Aorta (tissue), 5 donors: ENCODE measurements around the gene CAPN13. TPM values are rescaled to one million over a fixed set of nuclear protein-coding genes. Genes with fewer than 3 reads are reported as not detected.

Experiments
- ATAC-seq: fragments of 200-7000 bp; cut with Tn5 transposase; one replicate; pipeline ENCODE4 v1.9.1; 2022; ENCODE audit warnings: moderate library complexity; ENCODE audit not compliant: low FRiP score
- DNase-seq, 2 donors: peaks; one replicate each; pipeline ENCODE4 v3.0.0-alpha.2; 2020
- H3K27ac ChIP-seq, 2 donors: one replicate each; pipeline ENCODE4 v1.5.1; 2013; ENCODE audit warnings: low read length in 2 of 2, mild to moderate bottlenecking in 2 of 2, moderate library complexity in 2 of 2, control low read depth in 1 of 2, inconsistent platforms in 1 of 2, low read depth in 1 of 2
- H3K27me3 ChIP-seq, 2 donors: one replicate each; pipeline ENCODE4 v1.6.1; 2013; ENCODE audit warnings: control low read depth in 1 of 2, low read length in 1 of 2, mild to moderate bottlenecking in 1 of 2, moderate library complexity in 1 of 2; ENCODE audit not compliant: insufficient read depth in 2 of 2, control insufficient read depth in 1 of 2
- H3K36me3 ChIP-seq, 2 donors: one replicate each; pipeline ENCODE4 v1.6.1; 2013; ENCODE audit warnings: control low read depth in 1 of 2, low read length in 1 of 2, mild to moderate bottlenecking in 1 of 2; ENCODE audit not compliant: insufficient read depth in 2 of 2, control insufficient read depth in 1 of 2
- H3K4me1 ChIP-seq, 2 donors: one replicate each; pipeline ENCODE4 v1.6.1; 2013; ENCODE audit warnings: low read length in 2 of 2, control low read depth in 1 of 2, mild to moderate bottlenecking in 1 of 2, moderate library complexity in 1 of 2; ENCODE audit not compliant: insufficient read depth in 2 of 2, control insufficient read depth in 1 of 2
- H3K4me3 ChIP-seq, 2 donors: one replicate each; pipeline ENCODE4 v1.5.1; 2013; ENCODE audit warnings: low read length in 2 of 2, control low read depth in 1 of 2, mild to moderate bottlenecking in 1 of 2
- H3K9me3 ChIP-seq: one replicate; pipeline ENCODE4 v1.6.1; 2013; ENCODE audit warnings: mild to moderate bottlenecking, low read length; ENCODE audit not compliant: control insufficient read depth
- WGBS, 2 donors: extraction: QIAGEN DNeasy Blood & Tissue Kit; methylation state at CpG; one replicate each; pipeline ENCODE4 v1.1.7; 2013; 5-methylcytosine and 5-hydroxymethylcytosine counted together
- intact Hi-C, 2 donors: fragments of 100-400 bp; cut with DNase I; formaldehyde crosslinking; loops; one replicate each; pipeline versions ENCODE4 v1.14.2 to v1.15.0; 2022
- polyA plus RNA-seq, 2 donors: library from polyadenylated mRNA; stranded (reverse); fragments of 200-250 nt; gene quantifications; one replicate each; pipeline ENCODE4 v1.2.3, GENCODE V29; 2013
- total RNA-seq, 2 donors: library from RNA; stranded (reverse); fragmentation: NEBNext Ultra II Directional; extraction: Animal tissue kit (Norgen Biotek cat#: 25700); gene quantifications; one replicate each; pipeline ENCODE4 v1.2.1, GENCODE V29; 2021
- donor health status: healthy with polysubstance abuse.
- donor health status: Bipolar disorder and iron deficiency.
- donor health status: DM: no; HTN: no; CAD: no.
- donor health status: DM: no; HTN: no; CAD: no.
- donor health status: DM: yes; HTN: yes; CAD: no.

CAPN13 gene
- total and polyA plus RNA-seq, 4 donors = 3.3 TPM; not detected in 3

DNA sequence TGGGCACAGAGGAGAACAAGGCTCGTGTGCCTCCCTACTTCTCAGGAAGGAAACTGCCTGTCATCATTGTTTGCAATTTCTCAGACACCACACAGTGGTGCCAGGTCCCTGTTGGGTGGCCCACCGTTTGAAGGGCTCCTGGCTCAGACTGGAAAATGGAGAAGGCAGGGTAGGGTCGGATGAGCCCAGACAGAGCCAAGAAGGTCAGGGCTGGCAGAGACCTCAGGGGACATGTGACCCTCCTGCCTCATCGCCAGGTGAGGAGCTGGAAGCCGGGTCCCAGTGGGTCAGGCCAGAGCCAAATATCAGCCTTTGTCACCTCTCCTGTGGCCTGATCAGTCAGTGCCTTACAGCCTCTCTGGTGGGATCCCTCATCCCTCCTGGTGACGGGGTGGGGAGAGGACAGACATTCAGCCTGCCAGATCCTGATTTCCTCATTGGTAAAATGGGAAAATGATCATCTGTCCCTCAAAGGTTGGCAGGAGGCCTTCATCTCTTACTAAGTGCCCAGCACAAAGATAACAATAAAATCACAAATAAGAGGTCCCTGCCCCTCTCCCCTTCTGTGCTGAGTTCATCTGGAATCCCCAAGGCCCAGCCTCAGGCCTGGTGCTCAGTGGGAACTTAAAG lies 117.6 kb downstream of the CAPN13 start:
- H3K4me1 ChIP-seq = peaks cover 0 to 8% of the 10 kb centered on the region in 2 donors
- H3K27me3 ChIP-seq = no peaks in the 10 kb centered on the region
- H3K4me3 ChIP-seq = no peak overlapping the region
- 45 to 46% methylated on average over 6 of the region's 6 CpGs for WGBS, 2 donors
- no peaks in the 10 kb centered on the region for H3K36me3 ChIP-seq
- peak overlapping the region; percentile 80 to 97 for H3K27ac ChIP-seq
- intact Hi-C loops = loop anchor here (5.0 to 10.0 kb wide), 3 partner anchors 325 to 472 kb away; partner anchors contain the start of gene LBH (in 1 of the 2)
- H3K9me3 ChIP-seq = no peaks in the 10 kb centered on the region
- no peak for DNase-seq
- ATAC-seq = peak; percentile 10

DNA sequence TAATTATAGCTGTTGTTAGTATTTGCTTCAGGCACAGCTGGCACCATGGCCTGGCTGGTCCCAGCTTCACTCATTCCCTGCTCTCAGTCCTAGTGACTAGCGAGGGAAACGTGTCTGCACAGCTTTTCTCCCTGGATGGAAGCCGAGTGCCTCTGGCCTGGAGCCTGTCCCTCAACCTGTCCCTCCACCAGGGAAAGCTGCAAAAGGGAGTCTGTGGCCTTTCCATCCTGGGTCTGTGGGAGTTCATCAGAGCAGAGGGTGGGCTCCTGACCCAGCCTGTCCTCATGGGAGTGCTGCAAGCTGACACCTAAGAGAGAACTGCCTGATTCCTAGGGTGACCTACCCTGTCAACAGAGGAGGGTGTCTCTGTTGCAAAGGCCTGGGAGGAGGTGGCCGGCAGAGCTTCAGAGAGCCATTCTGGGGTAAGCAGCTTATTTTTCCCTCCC lies 118.3 kb downstream of the CAPN13 start:
- 11 to 16% methylated on average over 4 of the region's 4 CpGs for WGBS, 2 donors
- H3K4me3 ChIP-seq = no peak overlapping the region
- H3K4me1 ChIP-seq = peaks cover 0 to 4% of the 10 kb centered on the region in 2 donors
- H3K36me3 ChIP-seq = no peaks in the 10 kb centered on the region
- H3K27ac ChIP-seq = peak overlapping the region; percentile 80 to 97
- ATAC-seq (peak; percentile 56), DNase-seq (peak in 1 of 2 donors; percentile 82)
- intact Hi-C loops = no loop called here
- H3K9me3 ChIP-seq = no peaks in the 10 kb centered on the region
- no peaks in the 10 kb centered on the region for H3K27me3 ChIP-seq

DNA sequence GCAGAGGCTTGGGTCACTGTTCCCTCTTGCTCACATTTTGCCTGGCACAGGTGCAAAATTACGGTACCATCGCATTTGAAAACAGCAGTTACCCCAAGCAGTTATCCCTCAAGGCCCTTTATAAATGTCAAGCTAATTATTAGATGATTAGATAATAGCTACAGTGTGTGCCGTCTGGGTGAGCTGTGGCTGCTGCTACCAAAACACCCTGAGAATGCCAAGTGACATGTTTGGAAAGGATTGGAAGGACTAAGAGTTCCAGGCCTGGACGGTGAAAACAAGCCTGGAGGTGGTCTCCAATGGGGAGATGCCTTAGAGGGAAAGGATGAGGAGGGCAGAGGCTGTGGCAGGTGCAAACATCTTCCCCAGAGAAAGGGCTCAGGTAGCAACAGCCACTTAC lies 120.6 kb downstream of the CAPN13 start:
- no peaks in the 10 kb centered on the region for H3K36me3 ChIP-seq
- no peaks in the 10 kb centered on the region for H3K27me3 ChIP-seq
- ATAC-seq = no peak
- no peak for DNase-seq
- WGBS, 2 donors = 14 to 34% methylated on average over 4 of the region's 4 CpGs
- no peak overlapping the region for H3K4me3 ChIP-seq
- H3K4me1 ChIP-seq = peaks cover 0 to 4% of the 10 kb centered on the region in 2 donors
- intact Hi-C loops = no loop called here
- H3K27ac ChIP-seq = no peak overlapping the region
- no peaks in the 10 kb centered on the region for H3K9me3 ChIP-seq

DNA sequence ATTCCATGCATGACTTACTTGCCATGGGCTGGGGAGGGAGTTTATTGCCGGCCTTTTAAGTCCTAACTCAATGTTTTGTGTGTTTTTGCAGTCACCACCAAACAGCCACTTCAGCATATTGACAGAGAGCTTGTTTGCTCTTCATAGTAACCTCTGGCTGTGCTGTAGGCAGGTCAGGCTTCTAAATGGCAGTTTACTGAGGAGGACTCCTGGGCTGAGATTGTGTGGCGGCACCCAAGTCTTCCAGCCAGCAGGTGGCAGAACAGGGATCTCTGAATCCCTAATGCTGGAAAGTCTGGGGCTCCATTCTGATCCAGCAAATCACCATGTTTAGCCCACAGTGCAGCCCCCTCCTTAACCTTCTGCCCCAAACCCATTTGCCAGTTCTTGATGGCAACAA lies 121.2 kb downstream of the CAPN13 start:
- Histone ChIP-seq H3K9me3 (no peaks in the 10 kb centered on the region), H3K36me3 (no peaks in the 10 kb centered on the region), H3K4me1 (peaks cover 0 to 4% of the 10 kb centered on the region in 2 donors), H3K27me3 (no peaks in the 10 kb centered on the region), H3K27ac (no peak overlapping the region), H3K4me3 (no peak overlapping the region)
- ATAC-seq (no peak), DNase-seq (no peak)
- intact Hi-C loops = no loop called here
- 91 to 93% methylated on average over 2 of the region's 2 CpGs for WGBS, 2 donors

DNA sequence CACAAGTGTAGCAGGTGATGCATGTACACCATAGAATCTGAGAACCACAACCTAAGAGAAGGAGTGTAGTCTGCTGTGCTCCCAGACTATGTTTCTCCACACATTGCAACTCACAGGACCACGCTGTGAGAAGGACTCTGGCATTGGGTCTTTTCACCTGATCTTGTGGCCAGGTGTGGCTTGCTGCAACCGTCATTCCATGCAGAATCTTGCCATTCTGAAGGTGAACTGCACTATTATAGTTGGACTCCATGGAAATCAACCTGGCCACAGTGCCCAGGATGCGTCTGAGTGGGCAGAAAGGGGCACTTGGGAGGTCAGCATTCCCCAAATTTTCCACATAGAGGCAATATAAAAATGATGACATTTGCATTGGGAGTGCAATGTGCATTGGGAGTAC lies 122.2 kb downstream of the CAPN13 start:
- Histone ChIP-seq H3K27ac (no peak overlapping the region), H3K4me1 (peaks cover 0 to 4% of the 10 kb centered on the region in 2 donors), H3K27me3 (no peaks in the 10 kb centered on the region), H3K9me3 (no peaks in the 10 kb centered on the region), H3K36me3 (no peaks in the 10 kb centered on the region), H3K4me3 (no peak overlapping the region)
- WGBS, 2 donors = 95 to 97% methylated on average over 3 of the region's 3 CpGs
- DNase-seq (no peak), ATAC-seq (no peak)
- intact Hi-C loops = no loop called here

DNA sequence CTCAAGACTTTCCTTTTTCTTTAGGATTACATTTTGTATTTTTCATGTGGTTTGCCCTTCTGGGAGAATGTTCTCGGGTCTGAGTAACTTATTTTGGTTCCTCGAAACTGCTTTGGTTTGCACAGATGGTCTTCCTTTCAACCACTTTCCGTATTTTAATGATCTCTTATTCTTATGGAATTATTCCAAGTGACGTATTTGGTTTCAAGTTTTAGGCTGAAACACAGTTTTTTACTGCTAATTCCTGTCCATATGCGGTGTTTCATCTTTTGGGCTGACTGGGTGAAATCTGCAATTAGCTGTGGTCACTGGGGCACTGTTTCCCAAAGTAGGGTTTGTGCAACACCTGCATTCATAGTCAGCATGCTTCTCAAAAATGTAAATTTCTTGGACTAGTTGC lies 122.7 kb downstream of the CAPN13 start:
- Histone ChIP-seq H3K9me3 (no peaks in the 10 kb centered on the region), H3K27ac (no peak overlapping the region), H3K4me3 (no peak overlapping the region), H3K4me1 (peaks cover 0 to 4% of the 10 kb centered on the region in 2 donors), H3K36me3 (no peaks in the 10 kb centered on the region), H3K27me3 (no peaks in the 10 kb centered on the region)
- DNase-seq (no peak), ATAC-seq (no peak)
- intact Hi-C loops = no loop called here
- 94 to 95% methylated on average over 5 of the region's 5 CpGs for WGBS, 2 donors

DNA sequence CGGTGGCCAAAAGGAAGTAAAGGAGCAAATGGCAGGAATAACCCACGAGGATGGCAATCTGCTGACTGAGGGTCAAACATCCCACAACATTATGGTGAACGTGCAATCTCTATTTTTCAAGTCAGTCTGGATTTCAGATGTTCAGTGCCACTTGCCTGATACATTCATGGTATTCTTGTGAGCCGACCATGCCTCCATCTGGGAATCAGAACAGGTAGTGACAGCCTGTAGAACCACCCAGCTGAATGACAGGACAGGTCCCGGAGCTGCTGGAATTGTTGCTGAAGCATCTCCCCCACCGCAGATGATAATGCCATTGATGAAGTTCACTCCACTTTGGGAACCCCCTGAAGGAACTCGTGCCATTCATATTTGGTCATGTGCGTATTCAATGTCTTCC lies 123.2 kb downstream of the CAPN13 start:
- Histone ChIP-seq H3K4me1 (peaks cover 0 to 4% of the 10 kb centered on the region in 2 donors), H3K36me3 (no peaks in the 10 kb centered on the region), H3K27me3 (no peaks in the 10 kb centered on the region), H3K9me3 (no peaks in the 10 kb centered on the region), H3K4me3 (no peak overlapping the region), H3K27ac (no peak overlapping the region)
- ATAC-seq = no peak
- whole genome bisulfite sequencing, 2 donors = 86 to 94% methylated on average over 8 of the region's 8 CpGs
- intact Hi-C loops = no loop called here
- no peak for DNase-seq

DNA sequence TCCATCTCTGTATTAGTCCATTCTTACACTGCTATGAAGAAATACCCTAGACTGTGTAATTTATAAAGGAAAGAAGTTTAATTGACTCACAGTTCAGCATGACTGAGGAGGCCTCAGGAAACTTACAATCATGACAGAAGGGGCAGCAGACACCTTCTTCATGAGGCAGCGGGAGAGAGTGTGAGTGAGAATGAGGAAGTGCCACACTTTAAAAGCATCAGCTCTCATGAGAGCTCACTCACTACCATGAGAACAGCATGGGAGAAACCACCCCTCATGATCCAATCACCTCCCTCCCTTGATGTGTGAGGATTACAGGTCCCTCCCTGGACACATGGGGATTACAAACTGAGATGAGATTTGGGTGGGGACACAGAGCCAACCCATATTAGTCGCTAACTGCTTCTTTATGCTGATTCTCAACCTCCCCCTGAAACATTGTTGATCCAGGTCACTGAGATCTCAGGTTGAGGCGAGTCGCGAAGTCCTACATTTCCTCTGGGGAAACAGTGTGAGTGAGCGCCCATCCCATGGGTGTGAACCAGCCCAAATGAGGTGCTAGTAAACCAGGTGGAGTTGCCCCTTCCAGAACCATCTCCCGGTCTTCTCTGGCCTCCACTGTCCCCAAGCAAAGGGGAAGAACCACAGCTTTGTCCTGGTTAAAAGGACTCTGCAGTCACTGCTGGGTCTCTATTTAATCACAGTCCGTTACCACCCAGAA lies 123.8 kb downstream of the CAPN13 start:
- WGBS, 2 donors = 96% methylated on average over 8 of the region's 8 CpGs
- no peaks in the 10 kb centered on the region for H3K9me3 ChIP-seq

DNA sequence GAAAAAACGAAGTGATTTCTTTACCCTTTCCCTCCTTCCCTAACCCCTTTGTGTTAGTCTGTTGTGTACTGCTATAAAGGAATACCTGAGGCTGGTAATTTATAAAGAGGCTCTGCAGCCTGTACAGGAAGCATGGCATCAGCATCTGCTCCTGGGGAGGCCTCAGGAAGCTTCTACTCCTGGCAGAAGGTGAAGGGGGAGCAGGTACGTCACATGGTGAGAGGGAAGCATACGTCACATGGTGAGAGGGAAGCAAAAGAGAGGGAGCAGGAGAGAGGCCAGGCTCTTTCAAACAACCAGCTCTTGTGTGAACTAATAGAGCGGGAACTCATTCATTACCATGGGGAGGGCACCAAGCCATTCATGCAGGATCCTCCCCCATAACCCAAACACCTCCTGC lies 126.2 kb downstream of the CAPN13 start:
- Histone ChIP-seq H3K4me1 (no peaks in the 10 kb centered on the region), H3K9me3 (no peaks in the 10 kb centered on the region)

More for the DNA sequence above, 123.8 kb downstream of the CAPN13 start:
- Histone ChIP-seq H3K4me3 (no peak overlapping the region), H3K27me3 (no peaks in the 10 kb centered on the region), H3K4me1 (peaks cover 0 to 2% of the 10 kb centered on the region in 2 donors), H3K27ac (no peak overlapping the region), H3K36me3 (no peaks in the 10 kb centered on the region)
- DNase-seq (no peak), ATAC-seq (no peak)
- intact Hi-C loops = no loop called here

More for the DNA sequence above, 126.2 kb downstream of the CAPN13 start:
- Histone ChIP-seq H3K4me3 (no peak overlapping the region), H3K36me3 (no peaks in the 10 kb centered on the region), H3K27ac (no peak overlapping the region), H3K27me3 (no peaks in the 10 kb centered on the region)
- ATAC-seq (no peak), DNase-seq (no peak)
- 94 to 99% methylated on average over 4 of the region's 4 CpGs for WGBS, 2 donors
- intact Hi-C loops = no loop called here
